Measurements from ENCODE around the gene POLD3.

GRCh38 chr11:74662487-74663103 is 70.2 kb downstream of the POLD3 start:
- TF ChIP-seq CTCF (IDR thresholded peaks at IDR 0.05) = no peak
- no peak for TF ChIP-seq POLR2A (IDR thresholded peaks at IDR 0.05)
- no peak for TF ChIP-seq EP300 (IDR thresholded peaks at IDR 0.05; ENCODE audit: low read depth)
- TF ChIP-seq POLR2AphosphoS5 (IDR thresholded peaks at IDR 0.05) = no peak

All from transverse colon (tissue), 4 donors.